ENCODE data around the gene EDAR.

GRCh38 chr2:108942231-108942825 is 46.7 kb downstream of the EDAR start:
- TF ChIP-seq CTCF (conservative IDR thresholded peaks at IDR 0.05 in 1 of 2, IDR thresholded peaks at IDR 0.05 in 1 of 2; ENCODE audit: low read depth in 1 of 2, low read length in 2 of 2) (no peak), EZH2 (IDR thresholded peaks at IDR 0.05; ENCODE audit: low read length, missing control alignments) (no peak)

All from fibroblast of lung (primary cell).